HG02798 (cell line): ENCODE data around the gene CHAD.

Experiments used
- ATAC-seq: cut with Tn5 transposase; IDR thresholded peaks from one replicate; pipeline ENCODE4 v1.9.1; 2021; ENCODE audit warnings: mild to moderate bottlenecking; ENCODE audit not compliant: unreplicated experiment, poor library complexity

CHAD gene

DNA sequence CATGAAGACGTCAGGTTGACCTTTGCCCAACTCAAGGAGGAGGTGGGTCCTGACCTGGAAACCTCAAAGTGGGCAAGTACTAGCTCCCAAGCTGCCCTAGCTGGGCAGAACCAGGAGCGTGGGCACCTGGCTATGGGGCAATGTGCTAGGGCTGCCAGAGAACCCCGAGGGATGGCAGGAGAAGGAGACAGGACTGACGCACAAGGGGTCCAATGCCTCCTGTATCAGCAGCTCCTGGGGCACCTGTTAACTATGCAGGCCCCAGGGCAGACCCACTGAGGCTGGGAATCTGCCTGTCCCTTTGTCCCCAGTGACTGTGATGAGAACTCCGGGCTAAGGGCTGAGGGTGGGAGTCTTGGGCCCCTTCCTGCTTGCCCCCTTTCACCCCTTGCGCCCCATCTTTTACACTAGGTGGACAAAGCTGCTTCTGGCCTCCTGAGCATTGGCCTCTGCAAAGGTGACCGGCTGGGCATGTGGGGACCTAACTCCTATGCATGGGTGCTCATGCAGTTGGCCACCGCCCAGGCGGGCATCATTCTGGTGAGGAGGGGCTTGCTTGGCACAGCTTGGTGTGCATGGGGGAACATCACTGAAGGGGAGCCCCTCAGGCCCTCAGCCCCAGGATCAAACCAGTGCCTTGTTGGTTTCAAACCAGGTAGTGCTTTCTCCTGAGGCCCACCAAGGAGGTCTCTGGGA, 7.7 kb downstream of the CHAD start:
- no peak for ATAC-seq

DNA sequence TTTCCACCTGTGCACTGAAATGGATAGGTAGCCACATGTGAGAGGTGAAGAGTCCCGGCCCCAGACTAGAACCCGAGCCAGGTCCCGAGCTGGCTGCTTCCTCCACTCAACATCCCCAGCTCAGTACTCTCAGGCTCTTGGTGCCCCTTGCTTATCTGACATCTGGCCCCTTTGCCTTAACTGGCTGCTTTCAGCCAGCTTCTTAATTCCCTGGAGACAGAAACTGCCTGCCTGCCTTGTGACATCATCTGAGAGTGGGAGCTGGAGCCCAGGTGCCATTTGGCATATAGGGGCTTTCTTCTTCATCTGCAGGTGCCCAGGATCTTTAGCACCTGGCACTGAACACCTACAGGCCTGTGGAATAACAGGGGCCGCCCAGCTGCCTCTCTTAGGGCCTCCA, 8.9 kb downstream of the CHAD start:
- ATAC-seq, result no peak

DNA sequence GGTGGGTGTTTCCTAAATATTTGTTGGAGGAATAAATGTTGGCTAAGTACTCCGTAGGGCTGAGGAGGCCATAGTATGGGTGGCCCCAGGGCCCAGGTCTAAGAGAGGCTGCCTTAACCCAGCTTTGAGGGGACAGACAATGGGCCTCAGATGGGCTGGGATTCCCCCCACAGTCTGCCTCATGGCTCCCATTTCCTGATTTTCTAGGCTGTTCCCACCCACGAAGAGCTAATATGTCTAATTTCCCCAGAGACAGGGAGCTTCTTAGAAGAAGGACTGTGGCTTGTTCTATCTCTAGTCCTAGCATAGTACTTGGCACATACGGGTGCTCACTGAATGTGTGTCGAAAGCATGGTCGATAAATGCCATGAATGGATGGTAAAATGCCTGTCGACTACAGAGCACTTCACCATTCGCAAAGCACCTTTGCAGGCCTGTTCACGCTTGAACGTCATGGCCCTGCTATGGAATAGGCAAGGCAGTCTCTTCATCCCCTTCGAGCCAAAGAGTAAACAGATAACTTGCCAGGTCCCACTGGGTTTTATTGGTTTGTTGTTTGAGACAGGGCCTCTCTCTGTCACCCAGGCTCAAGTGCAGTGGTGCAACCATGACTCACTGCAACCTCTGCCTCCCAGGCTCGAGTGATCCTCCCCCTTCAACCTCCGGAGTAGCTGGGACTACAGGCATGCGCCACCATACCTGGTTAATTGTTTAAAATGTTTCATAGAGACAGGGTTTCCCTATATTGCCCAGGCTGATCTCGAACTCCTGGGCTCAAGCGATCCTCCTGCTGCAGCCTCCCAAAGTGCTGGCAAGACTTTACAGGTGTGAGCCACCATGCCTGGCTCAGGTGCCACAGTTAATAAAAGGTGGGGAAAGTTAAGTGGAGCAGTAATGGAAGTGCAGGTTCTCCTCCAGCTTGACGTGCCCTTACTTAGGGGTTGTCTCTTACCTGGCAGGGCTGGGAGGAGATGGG, 9.7 kb downstream of the CHAD start:
- ATAC-seq, result no peak

DNA sequence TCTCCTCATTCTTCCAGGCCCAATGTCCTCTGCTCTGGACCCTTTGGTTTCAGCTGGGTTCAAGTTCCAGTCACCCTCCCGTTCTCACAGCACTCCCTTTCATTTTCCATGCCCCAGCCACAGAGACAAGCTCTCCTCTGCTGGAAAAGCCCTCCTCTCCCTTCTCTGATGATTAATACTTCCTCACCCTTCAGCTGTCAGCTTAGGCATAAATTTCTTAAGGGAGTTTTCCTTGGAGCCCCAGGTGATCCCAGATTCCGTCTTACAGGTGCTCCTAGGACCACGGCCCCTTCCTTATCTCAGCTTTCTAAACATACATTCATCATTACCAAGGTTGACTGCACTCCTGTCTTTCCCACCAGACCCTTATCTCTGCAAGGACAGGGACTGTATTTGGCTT, 10.4 kb downstream of the CHAD start:
- no peak for ATAC-seq

DNA sequence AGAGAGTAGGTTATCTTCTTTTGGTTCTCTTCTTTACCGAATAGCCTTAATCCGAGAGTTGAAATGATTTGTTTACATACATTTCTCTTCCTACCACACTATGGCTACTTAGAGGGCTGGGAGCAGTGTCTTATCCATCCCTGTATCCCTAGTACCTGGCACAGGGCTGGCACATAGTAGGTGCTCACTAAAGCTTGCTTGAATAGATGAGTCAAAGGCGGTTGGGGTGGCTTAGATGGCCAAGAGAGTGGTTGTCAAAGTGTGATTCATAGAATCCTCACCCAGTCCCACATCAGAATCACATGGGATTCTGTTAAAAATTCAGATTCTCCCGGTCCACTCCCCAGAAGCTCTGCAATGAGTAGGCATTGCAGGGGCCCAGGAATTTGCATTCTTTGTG, 11.1 kb downstream of the CHAD start:
- no peak for ATAC-seq

DNA sequence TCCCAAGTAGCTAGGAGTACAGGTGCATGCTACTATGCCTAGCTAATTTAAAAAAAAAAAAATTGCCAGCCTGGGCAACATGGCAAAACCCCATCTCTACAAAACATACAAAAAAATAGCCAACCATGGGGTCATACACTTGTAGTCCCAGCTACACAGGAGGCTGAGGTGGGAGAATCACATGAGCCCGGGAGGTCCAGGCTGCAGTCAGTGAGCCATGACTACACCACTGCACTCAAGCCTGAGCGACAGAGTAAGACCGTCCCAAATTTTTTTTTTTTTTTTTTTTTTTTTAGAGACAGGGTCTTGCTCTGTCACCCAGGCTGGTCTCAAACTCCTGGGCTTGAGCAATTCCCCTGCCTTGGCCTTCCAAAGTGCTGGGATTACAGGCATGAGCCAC, 14.8 kb downstream of the CHAD start:
- no peak for ATAC-seq

DNA sequence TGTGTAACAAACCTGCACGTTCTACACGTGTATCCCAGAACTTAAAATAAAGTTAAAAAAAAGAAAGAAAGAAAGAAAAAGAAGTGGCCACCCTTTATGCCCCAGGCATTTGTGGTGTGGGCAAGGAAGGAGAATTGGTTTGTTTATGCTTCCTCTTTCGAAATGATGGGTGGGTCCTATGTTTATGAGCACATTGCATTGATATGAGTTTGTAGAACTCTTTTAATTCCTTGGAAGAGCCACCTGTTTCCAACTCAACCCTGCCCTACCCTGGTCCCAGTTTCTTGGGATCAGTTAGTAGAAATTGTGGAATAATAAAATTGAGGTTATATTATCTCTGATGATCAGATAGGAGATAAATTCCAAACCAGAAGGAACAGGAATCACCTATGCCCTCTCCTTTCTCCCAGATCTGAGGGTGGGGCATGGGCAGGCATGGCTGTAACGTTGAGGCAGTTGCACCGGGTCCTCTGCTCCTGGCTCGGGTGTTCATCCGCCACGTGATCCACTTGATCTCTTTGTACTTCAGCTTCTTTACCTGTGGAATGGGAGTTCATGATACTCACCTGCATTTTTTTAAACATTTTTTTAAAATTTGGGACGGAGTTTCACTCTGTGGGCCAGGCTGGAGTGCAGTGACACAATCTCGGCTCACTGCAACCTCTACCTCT, 15.9 kb downstream of the CHAD start:
- ATAC-seq, result no peak

DNA sequence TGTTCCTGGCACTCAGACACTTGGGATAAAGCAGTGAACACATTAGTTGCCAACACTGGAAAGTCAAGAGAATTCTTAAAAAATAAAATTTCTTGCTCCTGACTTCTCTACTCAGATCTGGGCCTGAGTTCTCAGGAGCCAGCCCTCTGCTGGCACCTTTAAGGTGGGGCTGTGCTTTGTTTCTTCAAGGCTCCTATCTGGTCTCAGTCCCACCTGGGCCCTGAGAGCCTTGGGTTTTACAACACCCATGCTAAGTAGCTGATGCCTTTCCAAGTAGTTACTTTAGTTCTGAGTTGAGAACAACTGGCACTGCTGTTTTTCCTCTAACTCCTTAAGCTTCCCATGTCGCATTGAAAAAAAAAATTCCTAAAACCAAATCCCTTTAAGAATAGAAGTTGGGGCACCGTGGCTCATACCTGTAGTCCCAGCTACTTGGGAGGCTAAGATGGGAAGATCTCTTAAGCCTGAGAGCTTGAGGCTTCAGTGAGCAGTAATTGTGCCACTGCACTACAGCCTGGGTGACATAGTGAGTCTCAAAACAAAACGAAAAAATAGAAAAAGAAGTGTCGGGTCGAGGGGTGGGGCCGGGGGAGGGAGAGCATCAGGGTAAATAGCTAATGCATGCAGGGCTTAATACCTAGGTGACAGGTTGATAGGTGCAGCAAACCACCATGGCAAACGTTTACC, 16.6 kb downstream of the CHAD start:
- no peak for ATAC-seq

DNA sequence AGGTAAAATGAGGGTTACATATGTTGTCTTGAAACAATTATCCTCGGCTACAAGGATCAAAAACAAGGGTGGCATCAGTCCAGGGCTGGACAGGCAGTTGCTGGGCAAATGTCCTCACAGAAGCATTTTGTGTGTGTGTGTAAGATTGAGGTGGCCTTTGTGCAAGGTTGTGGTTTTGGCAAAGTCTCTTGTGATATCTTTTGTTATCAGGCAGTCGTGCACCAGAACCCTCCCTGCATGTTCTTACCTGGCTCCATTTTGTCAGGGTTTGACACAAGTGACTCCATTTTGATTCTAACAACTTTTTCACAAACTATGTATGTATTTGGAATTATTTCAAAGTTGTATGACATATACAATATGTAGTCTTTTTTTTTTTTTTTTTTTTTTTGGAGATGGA, 20.0 kb downstream of the CHAD start:
- no peak for ATAC-seq

DNA sequence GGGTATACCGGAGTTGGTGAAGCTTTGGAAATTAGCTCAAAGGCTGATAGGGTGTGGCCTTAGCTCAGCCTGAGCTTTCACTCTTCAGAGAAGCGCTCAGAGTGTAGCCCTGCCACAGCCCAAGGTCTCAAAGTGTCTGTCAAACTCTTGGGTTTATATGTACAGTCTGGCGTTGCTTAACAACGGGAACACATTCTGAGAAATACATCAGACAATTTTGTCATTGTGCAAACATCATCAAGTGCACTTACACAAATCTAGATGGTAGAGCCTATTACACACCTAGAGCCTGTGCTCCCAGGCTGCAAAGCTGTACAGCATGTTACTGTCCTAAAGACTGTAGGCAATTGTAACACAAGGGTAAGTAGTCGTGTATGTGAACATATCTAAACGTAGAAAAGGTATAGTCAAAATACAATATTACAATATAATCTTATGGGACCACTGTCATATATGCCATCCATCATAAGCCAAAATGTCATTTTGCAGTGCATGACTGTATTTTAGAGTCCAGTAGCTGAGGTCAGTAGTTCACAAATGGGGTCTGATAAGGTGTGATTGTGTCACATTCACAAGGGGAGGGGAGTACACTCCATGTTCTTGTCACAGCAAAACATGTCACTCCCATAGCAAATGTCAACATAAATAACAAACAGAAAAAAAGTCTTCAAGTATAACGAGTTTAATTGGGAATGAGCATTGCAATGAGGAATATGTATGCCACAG, 20.6 kb downstream of the CHAD start:
- no peak for ATAC-seq

DNA sequence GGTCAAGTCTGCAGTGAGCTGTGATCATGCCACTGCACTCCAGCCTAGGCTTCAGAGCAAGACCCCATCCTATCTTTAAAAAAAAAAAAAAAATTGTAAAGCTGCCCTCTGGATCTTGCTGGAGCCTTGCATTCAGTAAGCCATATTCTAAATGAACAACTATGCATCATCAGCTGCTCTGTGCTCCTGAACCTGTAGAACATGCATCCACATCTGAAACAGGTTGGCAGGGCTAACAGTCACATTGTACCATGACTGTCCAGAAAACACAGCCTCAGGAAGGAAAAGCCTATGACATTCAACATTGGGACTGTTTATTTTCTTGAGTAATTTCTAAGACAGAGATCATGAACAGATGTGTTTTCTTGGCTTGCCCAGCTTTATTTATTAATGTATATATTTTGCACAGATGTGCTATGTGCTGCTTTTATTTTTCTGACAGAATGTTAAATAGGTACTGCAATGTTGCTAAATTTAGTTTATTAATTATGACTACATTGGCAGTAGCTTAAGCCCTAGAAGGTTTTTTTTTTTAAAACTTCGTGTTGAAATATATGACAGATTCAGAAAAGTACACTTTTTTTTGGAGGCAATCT, 22.9 kb downstream of the CHAD start:
- ATAC-seq, result no peak

DNA sequence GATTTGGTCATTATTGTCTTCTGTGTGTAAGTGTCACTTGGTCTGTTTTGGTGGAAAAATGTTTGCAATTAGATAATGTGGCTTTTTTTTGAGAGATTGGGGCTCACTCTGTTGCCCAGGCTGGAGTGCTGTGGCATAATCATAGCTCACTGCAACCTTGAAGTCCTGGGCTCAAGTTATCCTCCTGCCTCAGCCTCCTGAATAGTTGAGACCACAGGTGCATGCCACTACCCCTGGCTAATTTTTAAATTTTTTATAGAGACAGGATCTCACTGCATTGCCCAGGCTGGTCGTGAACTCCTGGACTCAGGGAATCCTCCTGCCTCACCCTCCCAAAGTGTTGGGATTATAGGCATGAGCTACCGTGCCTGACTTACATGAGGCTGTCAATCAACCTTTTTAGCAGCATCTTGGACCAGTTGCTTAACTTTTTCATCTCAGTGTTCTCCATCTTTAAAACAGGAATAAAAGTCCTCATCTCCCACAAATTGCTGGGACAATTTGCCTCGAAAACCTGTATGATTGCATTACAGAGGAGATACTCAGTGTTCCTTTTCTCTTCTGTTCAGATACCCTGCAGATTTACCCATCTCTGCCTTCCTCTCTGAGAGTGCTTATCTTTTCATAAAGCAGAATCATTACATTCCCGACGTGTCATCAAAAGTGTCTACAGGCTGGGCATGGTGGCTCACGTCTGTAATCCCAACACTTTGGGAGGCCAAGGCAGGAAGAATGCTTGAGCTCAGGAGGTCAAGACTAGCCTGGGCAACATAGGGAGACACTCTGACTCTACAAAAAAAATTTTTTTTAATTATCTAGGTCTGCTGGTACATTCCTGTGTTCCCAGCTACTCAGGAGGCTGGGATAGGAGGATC, 23.6 kb downstream of the CHAD start:
- no peak for ATAC-seq

DNA sequence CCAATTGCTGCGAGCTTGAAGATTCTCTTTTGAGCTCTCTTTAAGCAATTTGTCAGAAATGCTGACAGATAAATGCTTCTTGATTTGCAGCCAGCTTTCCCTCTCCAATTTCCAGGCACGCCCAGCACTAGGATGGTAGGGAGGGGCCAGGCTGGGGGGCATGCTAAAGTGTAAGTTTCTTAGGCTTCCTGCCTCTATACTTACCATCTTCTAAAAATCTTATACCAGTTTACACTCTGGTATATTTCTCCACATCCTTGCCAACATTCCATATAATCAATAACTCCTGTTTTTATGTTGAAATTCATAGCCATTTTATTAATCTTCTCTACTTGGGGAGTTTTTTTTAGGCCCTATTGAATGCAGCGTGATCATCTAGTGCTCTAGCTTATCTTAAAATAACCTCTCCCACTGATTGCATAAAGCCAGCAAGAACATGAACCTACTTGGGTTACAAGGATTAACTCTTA, 25.1 kb downstream of the CHAD start:
- no peak for ATAC-seq

DNA sequence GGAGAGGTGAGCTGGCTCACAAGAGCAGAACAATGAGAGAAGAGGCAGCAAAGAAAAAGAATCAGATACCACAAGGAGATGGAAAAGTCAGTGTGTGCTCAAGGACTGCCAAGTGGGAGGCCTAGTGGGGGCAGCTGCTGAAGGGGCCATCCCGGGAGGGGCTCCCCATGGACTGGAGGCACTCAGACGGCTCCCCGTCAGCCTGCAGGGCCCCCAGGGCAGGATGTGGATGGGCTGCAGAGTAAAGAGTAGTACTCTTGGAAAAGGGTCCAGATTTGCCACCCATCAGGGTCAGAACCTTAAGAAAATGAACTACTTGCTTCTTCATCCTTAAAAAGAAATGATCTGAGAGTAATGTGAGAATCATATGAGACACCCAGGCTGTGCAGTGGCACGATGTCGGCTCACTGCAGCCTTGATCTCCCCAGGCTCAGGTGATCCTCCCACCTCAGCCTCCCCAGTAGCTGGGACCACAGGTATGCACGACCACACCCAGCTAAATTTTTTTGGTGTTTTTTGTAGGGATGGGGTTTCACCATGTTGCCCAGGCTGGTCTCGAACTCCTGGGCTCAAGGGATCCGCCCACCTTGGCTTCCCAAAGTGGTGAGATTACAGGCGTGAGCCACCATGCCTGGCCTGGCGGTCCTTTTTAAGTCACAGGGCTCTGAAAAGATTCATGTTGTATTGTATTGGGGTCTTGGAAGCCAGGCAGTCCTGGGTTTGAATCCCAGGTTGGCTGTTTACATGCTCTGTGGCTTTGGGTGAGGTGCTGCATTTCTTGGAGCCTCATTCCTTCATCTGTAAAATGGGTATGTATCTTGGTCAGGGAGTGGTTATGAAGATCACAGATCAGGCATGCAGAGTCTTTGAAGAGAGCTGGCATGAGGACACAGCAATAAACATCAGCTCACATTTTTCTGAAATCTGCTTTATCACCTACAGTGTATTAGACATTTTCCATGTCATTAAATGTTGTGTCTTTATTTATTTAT, 27.5 kb downstream of the CHAD start:
- ATAC-seq, result no peak

DNA sequence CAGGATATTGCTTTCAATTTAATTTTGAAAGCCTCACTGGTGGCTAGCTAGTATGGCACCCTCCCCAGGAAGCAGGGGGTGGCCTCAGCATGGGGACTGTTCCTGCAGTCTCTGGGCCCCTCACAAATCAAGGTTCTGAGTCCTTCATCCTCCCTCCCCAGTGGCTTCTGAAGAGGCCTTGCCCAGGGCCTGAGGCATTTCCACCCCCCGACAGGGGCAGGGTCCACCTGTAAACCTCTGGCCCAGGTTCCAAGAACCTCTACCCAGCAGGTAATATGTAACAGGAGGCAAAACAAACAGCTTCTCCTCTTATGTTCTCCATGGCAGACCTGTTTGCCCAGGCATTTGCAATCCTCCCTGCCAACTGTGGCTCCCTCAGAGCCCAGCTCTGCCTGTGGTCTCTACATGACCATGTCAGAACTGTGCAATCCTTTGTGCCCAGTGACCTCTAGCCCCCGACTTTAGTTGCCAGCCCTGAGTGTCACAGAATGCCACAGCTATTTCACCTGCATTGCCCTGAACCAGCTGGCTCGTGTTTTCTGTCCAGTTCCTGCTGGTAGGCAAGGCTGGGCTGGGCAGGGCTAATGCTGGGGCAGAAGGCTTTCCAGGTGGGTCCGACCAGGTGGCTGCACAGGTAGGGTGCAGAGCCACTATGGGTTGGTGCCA, 28.4 kb downstream of the CHAD start:
- ATAC-seq, result no peak

DNA sequence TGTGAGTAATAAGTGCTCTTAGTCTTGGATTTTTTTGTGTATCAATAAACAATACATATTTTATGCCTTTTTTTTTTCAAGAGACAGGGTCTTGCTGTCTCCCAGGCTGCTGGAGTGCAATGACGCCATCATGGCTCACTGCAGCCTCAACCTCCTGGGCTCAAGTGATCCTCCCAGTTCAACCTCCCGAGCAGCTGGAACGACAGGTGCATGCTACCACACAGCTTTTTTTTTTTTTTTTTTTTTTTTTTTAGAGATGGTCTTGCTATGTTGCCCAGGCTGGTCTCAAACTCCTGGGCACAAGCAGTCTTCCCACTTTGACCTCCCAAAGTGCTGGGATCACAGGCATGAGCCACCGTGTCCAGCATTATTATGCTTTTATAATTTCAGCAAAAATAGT, 29.7 kb downstream of the CHAD start:
- ATAC-seq, result no peak

DNA sequence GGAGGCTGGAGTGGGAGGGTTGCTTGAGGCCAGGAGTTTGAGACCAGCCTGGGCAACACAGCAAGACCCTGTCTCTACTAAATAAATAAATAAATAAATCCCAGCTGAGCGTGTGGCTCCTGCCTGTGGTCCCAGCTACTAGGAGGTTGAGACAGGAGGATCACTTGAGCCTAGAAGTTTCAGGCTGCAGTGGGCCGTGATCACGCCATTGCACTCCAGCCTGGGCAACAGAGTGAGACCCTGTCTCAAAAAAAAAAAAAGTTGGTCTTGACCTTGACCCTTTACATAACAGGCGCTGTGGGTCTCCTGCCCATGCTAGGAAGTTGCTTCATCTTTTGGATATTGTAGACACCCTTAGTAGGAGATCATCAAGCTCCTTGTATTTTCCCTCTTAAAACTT, 31.3 kb downstream of the CHAD start:
- no peak for ATAC-seq
